ENCODE results near the gene RPL10. TPM values are rescaled to one million over a fixed set of nuclear protein-coding genes. Genes with fewer than 3 reads are reported as not detected.
A peak's percentile ranks its signal among the peaks of the same experiment; 100 is the strongest.

The RPL10 gene
- total and polyA plus RNA-seq, 9 of the 15 experiments (the other 6 are each of a cell fraction or from before 2014, with no cell fraction given), result 3,774 to 7,600 (median 5,014) TPM

DNA sequence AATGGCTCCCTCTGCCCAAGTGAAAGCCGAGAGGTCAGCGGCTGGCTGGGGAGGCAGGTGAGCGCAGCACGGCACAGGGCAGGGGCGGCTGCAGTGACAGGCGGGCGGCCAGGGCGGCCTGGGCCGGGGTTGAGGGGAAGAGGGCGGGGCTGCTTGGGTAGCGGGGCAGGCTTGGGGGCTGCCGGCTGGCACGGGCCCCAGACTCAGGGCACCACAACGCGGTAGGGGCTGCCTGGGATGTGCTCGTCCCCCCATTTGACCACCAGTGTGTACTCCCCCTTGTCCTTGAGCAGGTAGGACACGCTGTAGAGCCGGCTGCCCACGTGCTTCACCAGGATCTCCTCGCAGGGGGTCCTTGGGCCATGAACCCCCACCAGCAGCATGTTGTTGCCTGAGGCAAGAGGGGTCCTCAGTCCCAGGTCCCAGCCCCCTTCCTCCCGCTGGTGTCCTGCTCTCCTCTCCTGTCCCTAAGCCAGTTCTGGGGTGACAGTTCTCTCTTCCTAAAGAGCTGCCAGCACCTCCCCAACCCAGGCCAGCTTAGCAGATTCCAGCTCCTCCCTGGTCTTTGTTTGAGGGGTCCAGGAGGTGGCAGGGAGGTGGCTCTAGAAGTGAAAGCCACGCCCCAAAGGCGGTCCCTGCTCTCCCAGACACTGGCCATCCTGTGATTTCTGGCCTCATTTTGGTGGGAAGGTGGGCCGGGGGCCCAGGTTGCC is 49.4 kb upstream of the RPL10 start:
- peaks cover 13% of the 10 kb centered on the region for H4K20me1 ChIP-seq (replicated peaks; ENCODE audit: control insufficient read depth, insufficient read depth, low read length)
- H3K4me3 ChIP-seq, result no peak overlapping the region
- H3K27ac ChIP-seq (ENCODE audit: extremely low read depth, low read depth, low read length), result no peak overlapping the region
- no peaks in the 10 kb centered on the region for H3K79me2 ChIP-seq (ENCODE audit: control insufficient read depth, insufficient read depth, low read length)
- intact Hi-C loops (cut with micrococcal nuclease), result no loop called here
- FAIRE-seq (no peak), DNase-seq (ENCODE audit: extremely low read depth in 1 of 4, low spot score in 3 of 4) (no peak), ATAC-seq (no peak)
- no peaks in the 10 kb centered on the region for H3K27me3 ChIP-seq (ENCODE audit: control insufficient read depth in 2 of 2, insufficient read depth in 2 of 2, low read length in 2 of 2)
- H3K4me1 ChIP-seq (replicated peaks in 1 of 2; ENCODE audit: control insufficient read depth in 2 of 2, insufficient read depth in 2 of 2, low read length in 2 of 2), result peaks cover 3 to 50% of the 10 kb centered on the region in 2 experiments; a peak in 3 of 5 replicates
- peaks cover 57% of the 10 kb centered on the region; the same call in 2 of the 3 replicates for H3K36me3 ChIP-seq (ENCODE audit: control insufficient read depth, insufficient read depth, low read length)
- no peak for TF ChIP-seq TFAM (CRISPR knock-in tag; conservative IDR thresholded peaks at IDR 0.05)
- TF ChIP-seq NR4A1 (CRISPR knock-in tag; IDR thresholded peaks at IDR 0.05), result no peak
- TF ChIP-seq NR4A1 (tag; IDR thresholded peaks at IDR 0.05), result no peak
- TF ChIP-seq, protein P1, sequence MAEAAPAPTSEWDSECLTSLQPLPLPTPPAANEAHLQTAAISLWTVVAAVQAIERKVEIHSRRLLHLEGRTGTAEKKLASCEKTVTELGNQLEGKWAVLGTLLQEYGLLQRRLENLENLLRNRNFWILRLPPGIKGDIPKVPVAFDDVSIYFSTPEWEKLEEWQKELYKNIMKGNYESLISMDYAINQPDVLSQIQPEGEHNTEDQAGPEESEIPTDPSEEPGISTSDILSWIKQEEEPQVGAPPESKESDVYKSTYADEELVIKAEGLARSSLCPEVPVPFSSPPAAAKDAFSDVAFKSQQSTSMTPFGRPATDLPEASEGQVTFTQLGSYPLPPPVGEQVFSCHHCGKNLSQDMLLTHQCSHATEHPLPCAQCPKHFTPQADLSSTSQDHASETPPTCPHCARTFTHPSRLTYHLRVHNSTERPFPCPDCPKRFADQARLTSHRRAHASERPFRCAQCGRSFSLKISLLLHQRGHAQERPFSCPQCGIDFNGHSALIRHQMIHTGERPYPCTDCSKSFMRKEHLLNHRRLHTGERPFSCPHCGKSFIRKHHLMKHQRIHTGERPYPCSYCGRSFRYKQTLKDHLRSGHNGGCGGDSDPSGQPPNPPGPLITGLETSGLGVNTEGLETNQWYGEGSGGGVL (CRISPR knock-in tag; IDR thresholded peaks at IDR 0.05), result no peak
- TF ChIP-seq POLR2G (IDR thresholded peaks at IDR 0.05; ENCODE audit: low read depth, low read length), result peak; percentile 61; the same call in 1 of the 2 replicates
- TF ChIP-seq IRF2 (CRISPR knock-in tag; IDR thresholded peaks at IDR 0.05), result no peak
- no peak for TF ChIP-seq SMAD1 (IDR thresholded peaks at IDR 0.05; ENCODE audit: low read depth, low read length, partially characterized antibody)
- TF ChIP-seq ZNF699 (CRISPR knock-in tag; IDR thresholded peaks at IDR 0.05; ENCODE audit: insufficient replicate concordance), result no peak
- no peak for TF ChIP-seq RBM14 (IDR thresholded peaks at IDR 0.05; ENCODE audit: borderline replicate concordance, insufficient read depth, low read depth, low read length)
- no peak for TF ChIP-seq NRF1 (conservative IDR thresholded peaks at IDR 0.05 in 1 of 2, IDR thresholded peaks at IDR 0.05 in 1 of 2)
- TF ChIP-seq CBFA2T3 (IDR thresholded peaks at IDR 0.05), result no peak
- no peak for TF ChIP-seq ZNF280A (IDR thresholded peaks at IDR 0.05; ENCODE audit: low read depth, partially characterized antibody)
- TF ChIP-seq SMARCC2 (IDR thresholded peaks at IDR 0.05; ENCODE audit: low read depth), result no peak
- TF ChIP-seq RBFOX2 (IDR thresholded peaks at IDR 0.05; ENCODE audit: low read depth, low read length), result 0 out of 2 replicates have a peak, but pooled peaks have one; percentile 40
- no peak for TF ChIP-seq RBM25 (IDR thresholded peaks at IDR 0.05; ENCODE audit: low read depth, low read length, severe bottlenecking)
- TF ChIP-seq POLR2A (conservative IDR thresholded peaks at IDR 0.05), result peak; percentile 9; the same call in 1 of the 2 replicates
- TF ChIP-seq POLR2B (IDR thresholded peaks at IDR 0.05; ENCODE audit: low read depth, partially characterized antibody), result peak; percentile 19
- TF ChIP-seq ARID2 (IDR thresholded peaks at IDR 0.05), result no peak
- no peaks in the 10 kb centered on the region for H3K9me1 ChIP-seq (ENCODE audit: control insufficient read depth, insufficient read depth, low read length)
- H2AFZ ChIP-seq (ENCODE audit: low read depth, low read length), result no peak overlapping the region
- H3K9me3 ChIP-seq (replicated peaks; ENCODE audit: control insufficient read depth, insufficient read depth, low read depth, low read length), result no peaks in the 10 kb centered on the region
- no peak overlapping the region for H3K9ac ChIP-seq (ENCODE audit: insufficient read depth in 1 of 2, low read depth in 2 of 2, low read length in 2 of 2)
- WGBS (ENCODE audit: insufficient coverage, low coverage, missing lambda C conversion rate), result 81% methylated on average over 5 of the region's 24 CpGs
- BruUV-seq (replicated peaks), result TSS peak; percentile 63
- ChIA-PET POLR2A (interaction anchor here (0.5 to 1.4 kb wide), 9 partner anchors 9 to 678 kb away, joined by 3 to 5 read pairs (median 3); partner anchors contain the start of genes FUNDC2 and RPL10), CTCF (ENCODE audit: low intra/inter-chr PET ratio) (no interaction called here)
- no peak overlapping the region for H3K4me2 ChIP-seq (ENCODE audit: insufficient read depth, low read length)
- in situ Hi-C loops (cut with MboI), result no loop called here

Data from K562 (cell line).